Stimulated activated memory B cell treated with anti-CD40 and anti-IgM and Interleukin-4, amounts not matched to agents 10 μg/mL and 1 μg/mL and 100 μg/mL, for 72 hours (primary cell): ENCODE measurements around the gene RNF212B.
"Not testable (repeated sequence)": the region's sequence is repeated elsewhere in the genome, so short reads cannot be mapped to it uniquely, and the experiment has no call there.

Source experiments
- ATAC-seq: fragments of 150-1000 bp; cut with Tn5 transposase; 2 replicates; pipeline ENCODE4 v1.10.0; 2021
- H3K27ac Mint-ChIP-seq: one replicate; pipeline ENCODE4 v1.8.0; 2022; ENCODE audit warnings: mild to moderate bottlenecking, mixed read lengths
- H3K27me3 Mint-ChIP-seq: one replicate; pipeline ENCODE4 v1.8.0; 2022; ENCODE audit warnings: mixed read lengths
- H3K36me3 Mint-ChIP-seq: one replicate; pipeline ENCODE4 v1.8.0; 2022; ENCODE audit warnings: mixed read lengths
- H3K4me1 Mint-ChIP-seq: one replicate; pipeline ENCODE4 v1.8.0; 2022; ENCODE audit warnings: mixed read lengths
- H3K4me3 Mint-ChIP-seq: one replicate; pipeline ENCODE4 v1.8.0; 2022; ENCODE audit warnings: mild to moderate bottlenecking, moderate library complexity, mixed read lengths
- H3K9me3 Mint-ChIP-seq: one replicate; pipeline ENCODE4 v1.8.0; 2022; ENCODE audit warnings: mixed read lengths

Gene RNF212B

DNA sequence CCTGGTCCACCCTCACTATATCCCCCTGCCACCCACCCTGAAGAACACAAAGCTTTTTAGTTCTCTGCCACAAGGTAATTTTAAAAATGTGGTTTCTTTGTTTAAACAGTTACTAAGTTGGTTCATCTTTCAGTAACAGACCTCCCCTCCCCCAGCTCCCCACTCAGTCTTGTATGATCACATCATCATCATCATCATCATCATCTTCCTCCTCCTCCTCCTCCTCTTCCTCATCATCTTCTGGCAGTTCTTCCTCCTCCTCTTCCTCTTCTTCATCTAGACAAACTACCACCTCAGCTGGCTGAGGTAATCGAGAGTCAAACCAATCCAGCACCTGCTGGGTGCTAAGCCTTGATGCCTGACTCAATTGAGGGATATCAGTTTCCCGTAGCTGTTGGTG is 37.7 kb downstream of the RNF212B start:
- Mint-ChIP-seq H3K27ac (no peak overlapping the region), H3K27me3 (no peaks in the 10 kb centered on the region), H3K4me1 (no peaks in the 10 kb centered on the region), H3K36me3 (peaks cover 15% of the 10 kb centered on the region), H3K4me3 (no peak overlapping the region), H3K9me3 (no peaks in the 10 kb centered on the region)
- no peak for ATAC-seq

GRCh38 chr14:23277189-23277588 is 39.5 kb downstream of the RNF212B start:
- Mint-ChIP-seq H3K27me3 (no peaks in the 10 kb centered on the region), H3K4me3 (no peak overlapping the region), H3K36me3 (peaks cover 15% of the 10 kb centered on the region), H3K4me1 (no peaks in the 10 kb centered on the region), H3K27ac (no peak overlapping the region), H3K9me3 (no peaks in the 10 kb centered on the region)
- no peak for ATAC-seq

DNA sequence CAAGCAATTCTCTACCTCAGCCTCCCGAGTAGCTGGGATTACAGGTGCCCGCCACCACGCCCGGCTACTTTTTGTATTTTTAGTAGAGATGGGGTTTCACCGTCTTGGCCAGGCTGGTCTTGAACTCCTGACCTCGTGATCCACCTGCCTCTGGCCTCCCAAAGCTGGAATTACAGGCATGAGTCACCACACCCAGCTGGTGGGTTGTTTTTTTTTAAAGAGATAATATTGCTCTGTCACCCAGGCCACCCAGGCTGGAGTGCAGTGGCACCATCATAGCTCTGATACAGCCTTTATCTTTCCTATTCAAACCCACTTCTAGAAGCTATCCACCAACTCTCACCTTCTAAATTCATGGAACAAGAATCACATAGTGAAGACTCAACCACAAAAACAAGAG is 40.2 kb downstream of the RNF212B start:
- H3K36me3 Mint-ChIP-seq: peaks cover 15% of the 10 kb centered on the region
- not testable (repeated sequence) for H3K27ac Mint-ChIP-seq, H3K4me3 Mint-ChIP-seq, ATAC-seq, H3K9me3 Mint-ChIP-seq, H3K27me3 Mint-ChIP-seq, H3K4me1 Mint-ChIP-seq

DNA sequence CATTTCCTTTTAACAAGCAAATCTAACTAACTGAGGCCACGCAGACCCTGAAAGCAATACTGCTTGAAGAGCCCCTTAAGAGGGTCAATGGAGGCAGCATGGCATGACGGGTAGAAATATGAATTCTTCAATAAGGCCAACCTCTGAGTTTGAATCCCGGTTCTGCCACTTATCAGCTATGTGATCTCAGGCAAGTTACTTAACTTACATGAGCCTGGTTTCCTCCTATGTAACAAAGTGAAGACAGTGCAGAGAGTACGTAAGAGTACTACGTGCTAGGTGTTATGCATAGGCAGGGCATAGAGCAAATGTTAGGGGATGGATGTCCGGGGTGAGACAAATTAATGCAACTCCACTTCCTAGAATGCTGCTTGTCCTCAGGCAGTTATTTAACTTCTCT is 43.5 kb downstream of the RNF212B start:
- no peaks in the 10 kb centered on the region for H3K9me3 Mint-ChIP-seq
- H3K36me3 Mint-ChIP-seq: peaks cover 4% of the 10 kb centered on the region
- peaks cover 16% of the 10 kb centered on the region for H3K4me1 Mint-ChIP-seq
- H3K27me3 Mint-ChIP-seq: no peaks in the 10 kb centered on the region
- ATAC-seq: no peak
- no peak overlapping the region for H3K4me3 Mint-ChIP-seq
- no peak overlapping the region for H3K27ac Mint-ChIP-seq

DNA sequence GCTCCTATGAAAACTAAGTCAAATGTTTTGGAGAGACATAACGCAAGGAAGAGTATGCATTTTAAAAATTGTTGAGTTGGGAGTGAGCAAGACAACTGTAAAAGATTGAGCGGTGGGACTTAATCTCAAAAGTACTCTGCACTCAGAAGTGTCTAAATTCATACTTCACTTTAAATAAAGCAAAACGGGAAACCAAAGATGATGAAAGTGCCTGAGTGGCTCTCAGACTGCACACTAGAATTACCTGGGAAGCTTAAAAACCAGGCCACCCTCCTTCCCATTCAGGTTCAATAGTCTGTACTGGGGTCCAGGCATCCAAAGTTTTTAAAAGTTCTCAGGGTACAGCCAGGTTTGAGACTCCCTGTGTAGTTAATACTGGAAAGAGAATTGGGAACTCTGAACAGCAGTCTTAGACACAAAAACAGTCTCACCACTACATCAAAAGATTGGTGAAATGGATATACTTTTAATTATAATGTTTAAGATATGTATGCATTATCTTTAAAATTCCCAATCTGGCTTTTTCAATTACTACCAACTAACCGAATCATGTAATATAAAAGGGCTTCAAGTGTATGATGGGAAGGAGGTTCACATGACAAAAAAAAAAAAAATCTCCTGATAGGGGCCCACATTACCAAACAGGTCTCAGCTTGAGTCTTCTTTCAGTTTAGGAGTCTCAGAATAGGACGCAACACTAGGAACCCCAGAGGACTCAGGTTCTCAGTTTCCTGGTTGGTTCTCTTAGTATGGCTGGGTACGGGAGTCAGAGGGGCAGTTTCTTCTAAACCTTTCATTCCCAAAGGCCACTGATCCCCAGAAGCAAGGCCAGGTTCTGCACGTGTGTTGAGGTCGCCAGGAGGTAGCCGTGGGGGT is 47.2 kb downstream of the RNF212B start:
- ATAC-seq: no peak
- H3K4me3 Mint-ChIP-seq: peak overlapping the region; percentile 97
- no peaks in the 10 kb centered on the region for H3K9me3 Mint-ChIP-seq
- H3K36me3 Mint-ChIP-seq: no peaks in the 10 kb centered on the region
- H3K27me3 Mint-ChIP-seq: no peaks in the 10 kb centered on the region
- peak overlapping the region; percentile 83 for H3K27ac Mint-ChIP-seq
- H3K4me1 Mint-ChIP-seq: peaks cover 21% of the 10 kb centered on the region

- no peaks in the 10 kb centered on the region for H3K9me3 Mint-ChIP-seq
- H3K4me1 Mint-ChIP-seq: peaks cover 21% of the 10 kb centered on the region
- H3K36me3 Mint-ChIP-seq: no peaks in the 10 kb centered on the region
- peak overlapping the region; percentile 83 for H3K27ac Mint-ChIP-seq
- peak; percentile 44 for ATAC-seq
- H3K27me3 Mint-ChIP-seq: no peaks in the 10 kb centered on the region
- peak overlapping the region; percentile 97 for H3K4me3 Mint-ChIP-seq
Measured at GRCh38 chr14:23285530-23286019, 47.8 kb downstream of the RNF212B start.

DNA sequence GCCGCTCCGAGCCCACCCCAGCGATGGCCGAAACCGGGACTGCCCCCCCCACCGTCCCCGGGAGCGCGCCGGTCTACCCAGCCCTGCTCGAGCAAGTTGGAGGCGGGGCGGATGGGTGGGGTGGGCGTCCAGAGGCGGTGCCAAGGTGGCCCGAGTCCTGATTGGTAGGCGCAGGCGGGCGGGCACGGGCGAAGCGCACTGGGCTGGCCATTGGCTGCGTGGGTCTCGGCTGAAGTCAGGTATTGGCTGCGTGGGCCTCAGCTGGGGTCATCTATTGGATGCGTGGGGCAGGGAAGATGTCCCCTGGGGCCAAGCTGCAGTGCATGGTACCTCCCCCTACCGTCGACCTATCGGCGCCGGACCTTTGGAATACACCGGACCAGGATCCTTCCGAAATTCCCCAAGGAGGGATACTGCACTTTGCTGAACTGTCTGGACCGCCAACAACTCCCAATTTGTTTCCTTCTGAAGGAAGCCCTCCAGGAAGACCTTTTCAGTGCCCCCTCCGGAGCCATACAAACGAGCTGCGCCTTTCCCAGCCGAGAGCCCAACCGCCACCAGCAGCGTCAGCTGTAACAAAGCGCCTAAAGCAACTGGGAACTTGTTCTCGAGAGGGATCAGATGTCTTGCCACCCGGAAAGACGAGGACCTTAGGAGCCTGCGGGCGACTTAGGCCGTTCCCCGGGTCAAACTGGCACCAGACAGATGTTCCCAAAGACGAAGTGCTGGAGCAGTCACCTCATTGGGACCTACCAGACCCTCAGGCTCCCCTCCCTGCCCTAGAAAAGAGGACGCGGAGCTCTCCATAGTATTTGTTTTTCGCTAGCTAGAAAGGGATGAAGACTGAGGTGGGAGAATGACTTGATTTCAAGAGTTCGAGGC is 48.5 kb downstream of the RNF212B start, which contains the start of gene HOMEZ:
HOMEZ (minus strand) TSS at position 113 of the 882 bp plus-strand sequence. CDS start 180 bp downstream, outside the sequence.
- H3K4me1 Mint-ChIP-seq: peaks cover 21% of the 10 kb centered on the region
- peak within 1 kb of the TSS; percentile 97 for H3K4me3 Mint-ChIP-seq
- H3K9me3 Mint-ChIP-seq: no peaks in the 10 kb centered on the region
- H3K27ac Mint-ChIP-seq: peak within 1 kb of the TSS; percentile 83
- H3K27me3 Mint-ChIP-seq: no peaks in the 10 kb centered on the region
- ATAC-seq: peak; percentile 100
- H3K36me3 Mint-ChIP-seq: no peaks in the 10 kb centered on the region

GRCh38 chr14:23286902-23287479 is 49.3 kb downstream of the RNF212B start:
- Mint-ChIP-seq H3K9me3 (no peaks in the 10 kb centered on the region), H3K4me1 (peaks cover 21% of the 10 kb centered on the region), H3K36me3 (no peaks in the 10 kb centered on the region), H3K27ac (peak overlapping the region; percentile 83), H3K27me3 (no peaks in the 10 kb centered on the region), H3K4me3 (peak overlapping the region; percentile 97)
- no peak for ATAC-seq

DNA sequence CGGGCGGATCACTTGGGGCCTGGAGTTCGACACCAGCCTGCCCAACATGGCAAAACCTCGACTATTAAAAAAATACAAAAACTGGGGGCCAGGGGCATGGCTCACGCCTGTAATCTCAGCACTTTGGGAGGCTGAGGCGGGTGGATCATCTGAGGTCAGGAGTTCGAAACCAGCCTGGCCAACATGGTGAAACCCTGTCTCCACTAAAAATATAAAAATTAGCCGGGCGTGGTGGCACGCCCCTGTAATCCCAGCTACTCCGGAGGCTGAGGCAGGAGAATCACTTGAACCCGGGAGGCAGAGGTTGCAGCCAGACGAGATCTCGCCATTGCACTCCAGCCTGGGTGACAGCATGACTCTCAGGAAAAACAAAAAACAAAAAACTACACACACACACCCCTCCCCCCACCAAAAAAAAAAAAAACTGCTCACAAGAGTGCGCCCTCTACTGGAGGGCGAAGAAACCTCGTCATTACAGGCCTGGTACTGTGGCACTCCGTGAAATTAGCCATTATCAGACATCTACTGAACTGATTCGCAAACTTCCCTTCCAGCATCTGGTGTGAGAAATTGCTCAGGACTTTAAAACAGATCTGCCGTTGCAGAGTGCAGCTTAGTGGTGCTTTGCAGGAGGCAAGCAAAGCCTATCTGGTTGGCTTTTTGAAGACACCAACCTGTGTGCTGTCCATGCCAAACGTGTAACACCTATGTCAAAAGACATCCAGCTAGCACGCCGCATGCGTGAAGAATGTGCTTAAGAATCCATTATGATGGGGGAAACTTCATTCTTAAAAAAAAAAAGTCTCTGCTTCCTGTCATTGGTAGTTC is 57.2 kb downstream of the RNF212B start:
- no peaks in the 10 kb centered on the region for H3K27me3 Mint-ChIP-seq
- peaks cover 7% of the 10 kb centered on the region for H3K36me3 Mint-ChIP-seq
- peak overlapping the region; percentile 11 for H3K4me3 Mint-ChIP-seq
- H3K4me1 Mint-ChIP-seq: peaks cover 22% of the 10 kb centered on the region
- H3K27ac Mint-ChIP-seq: no peak overlapping the region
- ATAC-seq: peak; percentile 77
- no peaks in the 10 kb centered on the region for H3K9me3 Mint-ChIP-seq

- H3K27me3 Mint-ChIP-seq: no peaks in the 10 kb centered on the region
- peaks cover 7% of the 10 kb centered on the region for H3K36me3 Mint-ChIP-seq
- no peak overlapping the region for H3K4me3 Mint-ChIP-seq
- no peak overlapping the region for H3K27ac Mint-ChIP-seq
- peaks cover 33% of the 10 kb centered on the region for H3K4me1 Mint-ChIP-seq
- no peak for ATAC-seq
- H3K9me3 Mint-ChIP-seq: no peaks in the 10 kb centered on the region
Measured at GRCh38 chr14:23296012-23296777, 58.5 kb downstream of the RNF212B start.

DNA sequence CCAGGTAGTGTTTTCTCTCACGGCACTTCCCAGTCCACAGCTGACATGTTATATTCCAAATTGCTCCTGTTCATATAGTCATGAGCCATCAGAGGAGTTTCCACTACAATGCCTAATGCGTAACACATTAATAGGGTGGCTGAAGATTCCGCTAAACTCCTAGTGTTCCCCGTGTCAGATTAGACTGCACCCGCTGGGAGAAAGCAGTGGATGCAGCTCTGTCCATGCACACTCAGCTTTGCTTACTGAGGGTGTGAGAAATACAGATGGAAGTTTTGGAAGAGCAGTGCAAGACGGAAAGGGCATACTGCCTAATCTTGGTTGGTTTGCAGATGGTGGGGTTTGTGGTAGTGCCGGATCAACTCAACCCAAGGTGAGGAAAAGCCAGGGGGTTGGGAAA is 59.4 kb downstream of the RNF212B start:
- Mint-ChIP-seq H3K27me3 (no peaks in the 10 kb centered on the region), H3K4me1 (peaks cover 33% of the 10 kb centered on the region), H3K9me3 (no peaks in the 10 kb centered on the region), H3K27ac (no peak overlapping the region), H3K36me3 (peaks cover 7% of the 10 kb centered on the region), H3K4me3 (no peak overlapping the region)
- ATAC-seq: no peak

DNA sequence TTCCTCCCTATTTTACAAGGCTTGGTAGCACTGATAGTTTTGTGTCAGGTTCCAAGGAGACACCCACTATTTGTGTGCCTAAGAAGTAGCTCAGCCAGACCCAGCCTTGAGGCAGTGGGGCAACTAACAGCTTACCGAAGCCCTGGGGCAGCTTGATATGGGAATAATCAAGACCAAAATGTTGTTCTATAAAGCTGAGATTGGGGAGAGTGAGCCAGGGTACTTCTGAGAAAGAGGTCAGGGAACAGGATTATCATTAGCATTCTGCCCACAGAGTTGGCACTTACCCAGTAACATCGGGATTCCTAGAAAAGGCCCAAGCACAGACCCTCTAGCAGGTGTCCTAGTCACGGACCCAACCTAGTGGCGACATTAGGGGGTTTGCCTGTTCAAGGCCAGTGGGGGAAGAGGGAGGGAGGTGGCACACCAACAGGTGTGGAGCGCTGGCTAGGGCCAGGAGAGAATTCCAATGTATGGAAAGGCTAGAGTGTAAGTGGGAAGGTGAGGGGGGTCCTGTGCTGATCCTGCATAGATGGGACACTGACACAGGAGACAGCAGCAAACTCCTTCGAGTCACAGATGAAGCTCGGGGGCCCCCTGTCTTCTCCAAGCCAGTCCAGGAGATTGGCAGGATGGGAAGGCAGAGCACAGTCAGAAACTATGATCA is 60.0 kb downstream of the RNF212B start:
- Mint-ChIP-seq H3K9me3 (no peaks in the 10 kb centered on the region), H3K27me3 (no peaks in the 10 kb centered on the region), H3K36me3 (peaks cover 7% of the 10 kb centered on the region), H3K4me3 (no peak overlapping the region), H3K27ac (no peak overlapping the region), H3K4me1 (peaks cover 36% of the 10 kb centered on the region)
- no peak for ATAC-seq

- ATAC-seq: no peak
- peaks cover 35% of the 10 kb centered on the region for H3K4me1 Mint-ChIP-seq
- H3K27me3 Mint-ChIP-seq: no peaks in the 10 kb centered on the region
- H3K36me3 Mint-ChIP-seq: peaks cover 7% of the 10 kb centered on the region
- H3K9me3 Mint-ChIP-seq: no peaks in the 10 kb centered on the region
- no peak overlapping the region for H3K4me3 Mint-ChIP-seq
- peak overlapping the region; percentile 91 for H3K27ac Mint-ChIP-seq
Measured at GRCh38 chr14:23299211-23299957, 61.6 kb downstream of the RNF212B start.
